Measurements from ENCODE around the gene NDEL1.

Gene NDEL1

DNA sequence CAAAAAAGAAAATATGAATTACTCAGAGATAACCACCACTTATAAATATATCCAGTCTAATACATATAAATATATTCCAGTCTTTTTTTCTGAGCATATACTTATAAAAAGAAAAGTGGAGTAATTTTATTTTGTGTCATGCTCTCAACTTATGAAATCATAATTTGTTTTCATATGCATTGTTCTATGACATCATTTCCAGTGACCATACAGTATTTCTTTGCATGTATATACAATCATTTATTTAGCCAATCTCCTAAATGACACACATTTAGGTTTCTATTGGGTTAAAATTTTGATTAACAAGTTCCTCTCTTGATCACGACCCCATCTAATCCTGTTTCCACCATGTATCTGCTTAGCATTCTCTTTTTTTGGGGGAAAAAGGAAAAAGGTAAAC, 16.4 kb upstream of the NDEL1 start:
- no peak for TF ChIP-seq FOXM1 (IDR thresholded peaks at IDR 0.05; ENCODE audit: borderline replicate concordance, low read depth)
- no peak for TF ChIP-seq ZBTB7A (IDR thresholded peaks at IDR 0.05; ENCODE audit: low read depth)
- no peak for TF ChIP-seq EP300 (IDR thresholded peaks at IDR 0.05; ENCODE audit: borderline replicate concordance)
- TF ChIP-seq, protein P1, sequence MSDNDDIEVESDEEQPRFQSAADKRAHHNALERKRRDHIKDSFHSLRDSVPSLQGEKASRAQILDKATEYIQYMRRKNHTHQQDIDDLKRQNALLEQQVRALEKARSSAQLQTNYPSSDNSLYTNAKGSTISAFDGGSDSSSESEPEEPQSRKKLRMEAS (IDR thresholded peaks at IDR 0.05) = no peak
- no peak for TF ChIP-seq CEBPB (IDR thresholded peaks at IDR 0.05)
- TF ChIP-seq TAF1 (IDR thresholded peaks at IDR 0.05; ENCODE audit: low read depth) = no peak

DNA sequence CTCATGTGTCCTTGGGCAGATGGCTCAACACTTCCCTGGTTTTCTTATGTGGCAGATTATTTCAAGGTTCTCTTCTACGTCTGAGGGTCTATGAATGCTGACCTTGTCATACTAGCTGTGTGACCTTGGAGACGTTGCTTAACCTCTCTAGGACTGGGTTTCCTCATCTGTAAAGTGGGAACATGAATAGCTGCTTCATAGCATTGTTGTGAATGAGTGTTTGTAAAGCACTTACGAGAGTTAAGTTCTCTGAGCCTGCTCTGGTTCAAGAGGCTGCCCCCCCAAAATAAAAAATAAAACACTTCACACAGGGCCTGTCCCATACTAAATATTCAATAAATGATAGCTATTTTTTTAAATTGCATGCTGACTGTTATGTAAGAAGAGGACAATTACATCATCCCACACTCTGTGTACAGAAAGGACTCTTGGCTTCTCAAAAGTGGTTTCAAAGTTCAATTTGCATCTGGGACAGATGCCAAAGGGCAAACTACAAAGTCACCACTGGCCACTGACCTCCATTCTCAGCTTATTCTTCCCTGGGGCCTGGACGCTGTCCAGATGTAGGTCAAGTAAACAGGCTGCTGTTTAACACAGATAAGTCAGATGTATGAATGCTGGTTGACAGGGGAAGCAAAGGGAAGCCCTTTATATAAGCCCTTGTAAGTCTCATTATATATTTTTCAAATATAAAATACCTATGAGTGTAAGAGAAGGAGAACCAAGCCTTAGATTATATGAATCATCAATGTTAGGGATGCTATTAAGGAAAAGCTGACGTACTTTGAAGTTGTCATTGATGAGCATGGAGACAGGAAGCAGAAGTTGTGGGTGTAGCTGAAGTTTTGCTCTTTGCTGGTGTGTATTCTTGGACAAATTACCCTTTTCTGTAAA, 15.4 kb upstream of the NDEL1 start:
- TF ChIP-seq, protein P2, sequence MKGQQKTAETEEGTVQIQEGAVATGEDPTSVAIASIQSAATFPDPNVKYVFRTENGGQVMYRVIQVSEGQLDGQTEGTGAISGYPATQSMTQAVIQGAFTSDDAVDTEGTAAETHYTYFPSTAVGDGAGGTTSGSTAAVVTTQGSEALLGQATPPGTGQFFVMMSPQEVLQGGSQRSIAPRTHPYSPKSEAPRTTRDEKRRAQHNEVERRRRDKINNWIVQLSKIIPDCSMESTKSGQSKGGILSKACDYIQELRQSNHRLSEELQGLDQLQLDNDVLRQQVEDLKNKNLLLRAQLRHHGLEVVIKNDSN (IDR thresholded peaks at IDR 0.05) = no peak
- TF ChIP-seq, protein P1 (IDR thresholded peaks at IDR 0.05) = no peak
- TF ChIP-seq NFIC (IDR thresholded peaks at IDR 0.05) (peak; percentile 84), RAD21 (IDR thresholded peaks at IDR 0.05; ENCODE audit: low read depth) (0 out of 2 replicates have a peak, but pooled peaks have one; percentile 3), CEBPB (IDR thresholded peaks at IDR 0.05) (peak; percentile 77), CREB1 (IDR thresholded peaks at IDR 0.05; ENCODE audit: low read depth) (no peak), TEAD4 (IDR thresholded peaks at IDR 0.05) (no peak), EGR1 (IDR thresholded peaks at IDR 0.05) (no peak), TAF1 (IDR thresholded peaks at IDR 0.05; ENCODE audit: low read depth) (no peak), YY1 (IDR thresholded peaks at IDR 0.05; ENCODE audit: low read depth) (no peak), FOXM1 (IDR thresholded peaks at IDR 0.05; ENCODE audit: borderline replicate concordance, low read depth) (no peak), ZBTB7A (IDR thresholded peaks at IDR 0.05; ENCODE audit: low read depth) (no peak), TCF12 (IDR thresholded peaks at IDR 0.05; ENCODE audit: low read depth) (no peak), EP300 (IDR thresholded peaks at IDR 0.05; ENCODE audit: borderline replicate concordance) (no peak)
- TF ChIP-seq, protein P3, sequence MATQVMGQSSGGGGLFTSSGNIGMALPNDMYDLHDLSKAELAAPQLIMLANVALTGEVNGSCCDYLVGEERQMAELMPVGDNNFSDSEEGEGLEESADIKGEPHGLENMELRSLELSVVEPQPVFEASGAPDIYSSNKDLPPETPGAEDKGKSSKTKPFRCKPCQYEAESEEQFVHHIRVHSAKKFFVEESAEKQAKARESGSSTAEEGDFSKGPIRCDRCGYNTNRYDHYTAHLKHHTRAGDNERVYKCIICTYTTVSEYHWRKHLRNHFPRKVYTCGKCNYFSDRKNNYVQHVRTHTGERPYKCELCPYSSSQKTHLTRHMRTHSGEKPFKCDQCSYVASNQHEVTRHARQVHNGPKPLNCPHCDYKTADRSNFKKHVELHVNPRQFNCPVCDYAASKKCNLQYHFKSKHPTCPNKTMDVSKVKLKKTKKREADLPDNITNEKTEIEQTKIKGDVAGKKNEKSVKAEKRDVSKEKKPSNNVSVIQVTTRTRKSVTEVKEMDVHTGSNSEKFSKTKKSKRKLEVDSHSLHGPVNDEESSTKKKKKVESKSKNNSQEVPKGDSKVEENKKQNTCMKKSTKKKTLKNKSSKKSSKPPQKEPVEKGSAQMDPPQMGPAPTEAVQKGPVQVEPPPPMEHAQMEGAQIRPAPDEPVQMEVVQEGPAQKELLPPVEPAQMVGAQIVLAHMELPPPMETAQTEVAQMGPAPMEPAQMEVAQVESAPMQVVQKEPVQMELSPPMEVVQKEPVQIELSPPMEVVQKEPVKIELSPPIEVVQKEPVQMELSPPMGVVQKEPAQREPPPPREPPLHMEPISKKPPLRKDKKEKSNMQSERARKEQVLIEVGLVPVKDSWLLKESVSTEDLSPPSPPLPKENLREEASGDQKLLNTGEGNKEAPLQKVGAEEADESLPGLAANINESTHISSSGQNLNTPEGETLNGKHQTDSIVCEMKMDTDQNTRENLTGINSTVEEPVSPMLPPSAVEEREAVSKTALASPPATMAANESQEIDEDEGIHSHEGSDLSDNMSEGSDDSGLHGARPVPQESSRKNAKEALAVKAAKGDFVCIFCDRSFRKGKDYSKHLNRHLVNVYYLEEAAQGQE (IDR thresholded peaks at IDR 0.05; ENCODE audit: low read depth) = no peak

DNA sequence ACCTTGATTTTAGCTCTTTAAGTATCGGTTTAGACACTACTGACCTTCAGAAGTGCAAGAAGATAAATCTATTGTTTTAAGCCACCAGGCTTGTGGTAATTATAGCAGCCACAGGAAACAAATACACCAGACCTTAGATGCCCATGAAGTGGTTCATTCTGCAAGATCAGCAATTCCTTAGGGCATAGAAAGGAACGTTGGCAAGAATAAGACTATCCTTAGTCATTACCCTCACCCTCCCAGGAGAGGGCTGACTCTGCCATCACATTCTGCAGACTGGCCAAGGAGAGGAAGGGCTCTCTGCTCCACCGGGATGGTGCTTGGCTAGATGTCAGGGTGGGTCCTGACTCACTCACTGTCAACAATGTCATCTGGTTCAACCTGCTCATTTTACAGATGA, 14.1 kb upstream of the NDEL1 start:
- TF ChIP-seq YY1 (IDR thresholded peaks at IDR 0.05; ENCODE audit: low read depth) (no peak), TCF12 (IDR thresholded peaks at IDR 0.05; ENCODE audit: low read depth) (no peak), ZBTB7A (IDR thresholded peaks at IDR 0.05; ENCODE audit: low read depth) (no peak), RAD21 (IDR thresholded peaks at IDR 0.05; ENCODE audit: low read depth) (no peak), NFIC (IDR thresholded peaks at IDR 0.05) (no peak), CREB1 (IDR thresholded peaks at IDR 0.05; ENCODE audit: low read depth) (no peak), TAF1 (IDR thresholded peaks at IDR 0.05; ENCODE audit: low read depth) (no peak), FOXM1 (IDR thresholded peaks at IDR 0.05; ENCODE audit: borderline replicate concordance, low read depth) (no peak), EGR1 (IDR thresholded peaks at IDR 0.05) (no peak), CEBPB (IDR thresholded peaks at IDR 0.05) (no peak), EP300 (IDR thresholded peaks at IDR 0.05; ENCODE audit: borderline replicate concordance) (no peak)
- TF ChIP-seq, protein P3 (IDR thresholded peaks at IDR 0.05; ENCODE audit: low read depth) = no peak
- TF ChIP-seq, protein P2 (IDR thresholded peaks at IDR 0.05) = no peak

DNA sequence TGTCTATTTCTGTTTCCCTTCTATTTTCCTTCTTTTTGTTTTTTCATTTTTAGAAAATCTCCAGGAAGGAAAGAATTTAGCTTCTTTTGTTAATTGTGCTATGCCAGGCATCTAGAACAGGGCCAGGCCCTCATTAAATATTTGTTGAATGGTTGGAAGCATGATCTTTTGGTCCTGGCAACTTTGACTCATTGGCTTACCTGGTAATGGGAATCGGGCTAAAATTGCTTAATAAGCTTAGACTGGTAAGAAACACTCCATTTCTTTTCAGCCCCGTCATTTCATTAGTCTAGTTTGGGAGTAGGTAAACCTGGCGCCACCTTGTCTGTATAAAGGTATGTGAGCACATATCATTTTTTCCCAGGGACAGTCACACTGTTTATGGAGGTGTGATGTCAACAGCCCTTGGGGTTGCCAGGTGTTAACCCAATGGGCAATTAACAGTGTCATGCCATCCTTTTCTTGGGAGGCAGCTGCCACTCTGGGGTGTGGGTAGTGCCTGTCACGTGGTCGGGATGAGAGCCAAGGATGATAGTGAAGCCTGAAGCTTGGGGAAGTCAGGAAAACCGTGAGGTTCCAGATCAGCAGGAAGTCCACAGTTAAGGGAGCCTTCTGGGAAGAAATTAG, 9.5 kb upstream of the NDEL1 start:
- no peak for TF ChIP-seq RAD21 (IDR thresholded peaks at IDR 0.05; ENCODE audit: low read depth)
- TF ChIP-seq NFIC (IDR thresholded peaks at IDR 0.05) = no peak
- no peak for TF ChIP-seq EGR1 (IDR thresholded peaks at IDR 0.05)
- TF ChIP-seq TEAD4 (IDR thresholded peaks at IDR 0.05) = no peak
- TF ChIP-seq, protein P3 (IDR thresholded peaks at IDR 0.05; ENCODE audit: low read depth) = no peak
- no peak for TF ChIP-seq TAF1 (IDR thresholded peaks at IDR 0.05; ENCODE audit: low read depth)
- no peak for TF ChIP-seq ZBTB7A (IDR thresholded peaks at IDR 0.05; ENCODE audit: low read depth)
- no peak for TF ChIP-seq TCF12 (IDR thresholded peaks at IDR 0.05; ENCODE audit: low read depth)
- TF ChIP-seq, protein P1 (IDR thresholded peaks at IDR 0.05) = no peak
- TF ChIP-seq CEBPB (IDR thresholded peaks at IDR 0.05) = no peak

Data from Ishikawa (cell line).